Right atrium auricular region (tissue), 2 donors: Measurements from ENCODE around the gene SPATA2. TPM values are rescaled to one million over a fixed set of nuclear protein-coding genes. Genes with fewer than 3 reads are reported as not detected.

Experiments used
- DNase-seq: peaks from one replicate; pipeline ENCODE4 v3.0.0-alpha.2; 2019; ENCODE audit warnings: low spot score
- H3K27ac ChIP-seq, 2 donors: fragments of 200-600 bp; sonication (generic); 1 replicate in 1 of 2; 2 replicates in 1 of 2; pipeline ENCODE4 v1.5.1; 2016 to 2019
- H3K27me3 ChIP-seq, 2 donors: fragments of 200-600 bp; sonication (generic); one replicate each; pipeline versions ENCODE4 v1.5.1 to v1.6.0; 2017 to 2019
- H3K36me3 ChIP-seq: fragments of 200-600 bp; sonication (generic); one replicate; pipeline ENCODE4 v1.5.1; 2016
- H3K4me1 ChIP-seq, 2 donors: fragments of 200-600 bp; sonication (generic); one replicate each; pipeline versions ENCODE4 v1.5.1 to v1.6.0; 2017 to 2019
- H3K4me3 ChIP-seq, 2 donors: fragments of 200-600 bp; sonication (generic); 1 replicate in 1 of 2; 2 replicates in 1 of 2; pipeline ENCODE4 v1.5.1; 2017 to 2019; ENCODE audit warnings: mild to moderate bottlenecking in 1 of 2, moderate library complexity in 1 of 2
- H3K9me3 ChIP-seq, 2 donors: fragments of 200-600 bp; sonication (generic); one replicate each; pipeline ENCODE4 v1.5.1; 2019
- CTCF ChIP-seq, 2 donors: fragments of 200-600 bp; sonication (generic); IDR thresholded peaks; one replicate each; pipeline ENCODE4 v1.5.1; 2019; ENCODE audit warnings: antibody characterized with exemption in 2 of 2
- total RNA-seq, 2 donors: library from RNA; depleted of rRNA; stranded (reverse); fragments of >200 nt; gene quantifications; one replicate each; pipeline ENCODE4 v1.1.0, GENCODE V29; 2016

Gene SPATA2
- total RNA-seq, 2 donors from 2014 or later, result 5.0 to 6.1 TPM

- no peaks in the 10 kb centered on the region for H3K27me3 ChIP-seq
- peak; percentile 93 for DNase-seq
- peak within 1 kb of the TSS; percentile 96 to 99 for H3K27ac ChIP-seq
- H3K9me3 ChIP-seq, result no peaks in the 10 kb centered on the region
- peak within 1 kb of the TSS; percentile 99 to 100 for H3K4me3 ChIP-seq
- H3K4me1 ChIP-seq, result peaks cover 0 to 37% of the 10 kb centered on the region in 2 donors
- TF ChIP-seq CTCF (IDR thresholded peaks at IDR 0.05), result peak in 1 of 2 donors; percentile 44
- H3K36me3 ChIP-seq, result peaks cover 2% of the 10 kb centered on the region
These were observed 21.1 kb upstream of the SPATA2 start, which contains the start of gene RNF114 for GRCh38 chr20:49936153-49937026. TSS of gene RNF114 (plus strand) at chr20:49936397. CDS start at chr20:49936413, 16 bp downstream.

GRCh38 chr20:49935746-49936152, 20.4 kb upstream of the SPATA2 start:
- Histone ChIP-seq H3K27me3 (no peaks in the 10 kb centered on the region), H3K9me3 (no peaks in the 10 kb centered on the region), H3K4me3 (peak overlapping the region; percentile 99 to 100), H3K4me1 (peaks cover 0 to 31% of the 10 kb centered on the region in 2 donors), H3K36me3 (no peaks in the 10 kb centered on the region), H3K27ac (peak overlapping the region; percentile 96 to 99)
- no peak for DNase-seq
- no peak for TF ChIP-seq CTCF (IDR thresholded peaks at IDR 0.05)

- H3K27me3 ChIP-seq, result no peaks in the 10 kb centered on the region
- no peak overlapping the region for H3K27ac ChIP-seq
- no peaks in the 10 kb centered on the region for H3K36me3 ChIP-seq
- TF ChIP-seq CTCF (IDR thresholded peaks at IDR 0.05), result no peak
- H3K4me3 ChIP-seq, result no peak overlapping the region
- H3K4me1 ChIP-seq, result no peaks in the 10 kb centered on the region
- no peaks in the 10 kb centered on the region for H3K9me3 ChIP-seq
- DNase-seq, result no peak
These were observed 13.8 kb upstream of the SPATA2 start for GRCh38 chr20:49929142-49929494.

- Histone ChIP-seq H3K9me3 (no peaks in the 10 kb centered on the region), H3K4me3 (no peak overlapping the region), H3K36me3 (no peaks in the 10 kb centered on the region), H3K4me1 (no peaks in the 10 kb centered on the region), H3K27ac (no peak overlapping the region), H3K27me3 (no peaks in the 10 kb centered on the region)
- peak; percentile 86 to 94 for TF ChIP-seq CTCF (IDR thresholded peaks at IDR 0.05)
- peak; percentile 86 for DNase-seq
These were observed 13.2 kb upstream of the SPATA2 start for GRCh38 chr20:49928411-49929141.

GRCh38 chr20:49925901-49926454, 10.6 kb upstream of the SPATA2 start:
- TF ChIP-seq CTCF (IDR thresholded peaks at IDR 0.05), result no peak
- no peak for DNase-seq
- Histone ChIP-seq H3K27ac (no peak overlapping the region), H3K4me3 (no peak overlapping the region), H3K9me3 (no peaks in the 10 kb centered on the region), H3K4me1 (no peaks in the 10 kb centered on the region), H3K36me3 (no peaks in the 10 kb centered on the region), H3K27me3 (no peaks in the 10 kb centered on the region)
